Activated CD8-positive, alpha-beta memory T cell treated with anti-CD3 and anti-CD28 coated beads for 48 hours (primary cell): ENCODE data around the gene SERPINE1.

Experiments
- DNase-seq, 3 experiments: peaks; one replicate each; pipeline ENCODE4 v3.0.0-alpha.2; 2020; ENCODE audit warnings: low read depth in 2 of 3, low spot score in 2 of 3

Gene SERPINE1

DNA sequence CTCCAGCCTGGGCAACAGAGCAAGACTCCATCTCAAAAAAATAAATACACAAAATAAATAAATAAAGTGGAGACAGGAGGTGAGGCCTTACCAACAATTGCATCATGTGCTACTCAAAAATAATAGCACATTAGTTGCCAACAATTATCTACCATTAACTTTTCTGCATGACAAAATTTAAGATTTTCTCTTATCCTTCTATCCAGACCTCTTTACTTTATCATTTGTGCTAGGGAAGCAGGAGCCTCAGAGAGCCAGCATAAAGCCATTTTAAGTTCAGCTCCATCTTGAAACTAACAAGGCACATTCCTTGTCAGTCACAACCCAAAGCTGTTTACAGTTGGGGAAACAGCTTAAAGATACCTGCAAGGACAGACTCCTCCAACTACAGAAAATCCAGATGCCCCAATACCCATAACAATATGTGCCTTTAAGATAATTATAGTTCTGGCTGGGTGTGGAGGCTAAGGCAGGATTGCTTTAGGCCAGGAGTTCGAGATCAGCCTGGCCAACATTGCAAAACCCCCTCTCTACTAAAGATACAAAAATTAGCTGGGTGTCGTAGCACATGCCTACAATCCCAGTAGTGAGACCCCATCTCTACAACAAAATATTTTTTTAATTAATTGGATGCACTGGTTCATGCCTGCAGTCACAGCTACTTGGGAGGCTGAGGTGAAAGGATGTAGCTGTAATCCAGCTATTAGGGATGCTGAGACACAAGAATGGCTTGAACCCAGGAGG, 25.2 kb downstream of the SERPINE1 start:
- no peak for DNase-seq

DNA sequence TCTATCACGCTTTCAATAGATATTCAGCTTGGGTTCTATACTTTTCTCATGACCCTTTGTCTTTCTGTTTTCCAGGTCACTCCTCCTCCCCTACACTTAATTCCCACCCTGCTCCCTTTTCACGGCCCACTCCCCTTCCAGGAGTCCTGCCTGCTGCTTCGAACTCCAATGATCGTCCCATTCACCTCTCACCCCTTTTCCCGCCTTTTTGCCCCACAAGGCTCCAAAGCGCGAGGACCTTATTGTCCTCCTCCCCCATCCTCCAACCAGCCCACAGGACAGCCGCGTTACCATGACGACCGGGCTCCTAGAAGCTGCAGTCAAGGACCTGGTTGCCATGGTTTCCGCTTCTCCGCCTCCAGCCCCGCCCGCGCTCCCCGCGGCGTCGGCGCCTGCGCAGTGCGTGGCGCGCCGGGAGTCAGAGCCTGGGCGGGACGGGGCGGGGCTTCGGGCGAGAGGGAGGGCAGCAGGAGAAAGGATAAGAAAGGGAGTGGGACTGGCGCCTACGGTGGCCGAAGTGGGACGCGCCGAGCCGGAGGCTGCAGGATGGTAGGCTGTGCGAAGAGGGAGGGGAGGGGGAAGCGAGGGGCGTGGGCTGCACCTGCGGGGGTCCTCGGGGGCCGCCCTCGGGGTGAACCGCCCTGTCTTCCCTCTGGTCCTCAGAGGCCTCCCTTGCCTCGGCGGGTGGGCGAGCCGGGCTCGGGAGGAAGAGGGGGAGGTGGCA, 27.2 kb downstream of the SERPINE1 start, which contains the start of gene AP1S1:
TSS of gene AP1S1 (plus strand) at position 508 of the 724 bp plus-strand sequence. CDS start at position 547, 39 bp downstream.
- peak; percentile 85 to 88 (median 85) for DNase-seq

DNA sequence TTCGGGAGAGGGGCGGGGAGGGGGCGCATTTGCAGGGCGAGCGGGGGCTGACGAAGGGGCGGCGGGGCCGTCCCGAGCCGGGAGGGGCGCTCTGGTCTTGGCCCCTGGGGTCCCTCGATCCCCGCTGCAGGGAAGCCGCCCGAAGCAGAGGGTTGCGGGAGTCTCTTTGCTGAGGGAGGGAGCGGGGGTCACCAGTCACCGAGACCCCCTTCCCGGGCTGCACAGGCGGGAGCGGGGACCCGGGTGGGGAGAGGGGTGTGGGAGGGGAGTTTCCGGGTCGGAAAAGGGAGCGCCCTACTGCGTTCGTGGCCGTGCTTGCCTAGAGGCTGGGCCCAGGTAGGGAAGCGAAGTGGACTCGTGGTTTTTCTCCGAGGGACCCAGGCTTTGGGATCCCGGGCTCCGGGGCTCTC, 27.8 kb downstream of the SERPINE1 start:
- DNase-seq = no peak

DNA sequence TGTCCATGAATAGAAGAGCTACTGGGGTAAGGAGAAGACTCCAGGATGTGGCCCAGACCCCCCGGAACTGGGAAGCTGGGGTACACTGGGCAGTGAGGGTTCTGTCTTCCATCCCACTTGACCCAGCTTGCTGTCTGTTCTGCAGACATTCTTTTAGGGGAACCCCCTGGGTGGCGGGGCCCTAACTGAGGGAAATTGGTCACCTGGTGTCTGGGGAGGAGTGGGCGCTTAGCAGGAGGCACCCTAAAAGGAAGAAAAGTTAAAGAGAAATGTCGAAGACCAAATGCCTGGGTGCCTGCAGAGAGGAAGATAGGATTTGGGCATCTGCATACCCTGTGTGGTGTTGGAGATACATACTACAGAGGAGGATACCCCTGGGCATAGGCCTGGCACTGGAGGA, 28.4 kb downstream of the SERPINE1 start:
- DNase-seq = no peak

DNA sequence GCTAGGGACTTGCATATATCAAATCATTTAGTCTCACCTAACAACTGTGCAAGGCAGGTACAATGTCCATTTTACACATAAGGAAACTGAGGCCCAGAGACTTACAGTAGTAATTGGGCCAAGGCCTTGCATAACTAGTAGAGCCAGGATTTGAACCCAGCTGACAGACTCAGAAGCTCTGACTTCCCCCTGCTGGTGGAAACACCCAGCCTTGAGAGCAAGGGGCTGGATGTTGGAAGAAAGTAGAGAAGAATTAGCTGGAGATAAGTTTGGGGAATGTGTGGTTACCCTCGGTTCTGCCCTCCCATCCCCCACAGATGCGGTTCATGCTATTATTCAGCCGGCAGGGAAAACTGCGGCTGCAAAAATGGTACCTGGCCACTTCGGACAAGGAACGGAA, 29.4 kb downstream of the SERPINE1 start:
- DNase-seq = no peak

DNA sequence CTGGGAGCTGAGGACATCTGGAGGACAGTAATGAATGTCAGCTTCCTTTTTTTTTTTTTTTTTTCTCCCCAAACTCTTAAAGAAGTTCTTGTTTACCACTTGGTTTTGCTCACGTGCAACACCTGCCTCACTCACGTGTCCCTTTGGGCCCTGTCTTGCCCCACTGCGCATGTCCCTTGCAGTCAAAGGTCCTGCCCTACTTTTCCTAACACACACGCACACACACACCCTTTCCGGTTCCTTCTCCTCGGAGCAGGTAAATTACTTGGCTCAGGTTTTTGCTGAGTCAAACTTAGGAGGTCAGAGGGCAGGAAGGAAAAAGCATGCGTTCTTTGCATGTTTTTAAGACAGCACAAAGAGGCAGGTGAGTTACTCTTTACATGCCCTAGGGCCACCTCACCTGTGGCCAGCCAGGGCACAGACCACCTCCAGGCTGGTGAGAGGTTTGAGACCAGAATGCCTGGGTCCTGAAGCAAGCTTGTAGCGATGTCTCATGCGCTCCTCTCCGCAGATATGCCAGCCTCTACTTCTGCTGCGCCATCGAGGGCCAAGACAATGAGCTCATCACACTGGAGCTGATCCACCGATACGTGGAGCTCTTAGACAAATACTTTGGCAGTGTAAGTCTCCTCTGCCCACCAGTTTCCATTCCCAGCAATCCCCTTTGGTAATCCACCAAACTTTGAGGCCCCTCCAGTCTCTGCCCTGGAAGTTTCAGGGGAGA, 30.1 kb downstream of the SERPINE1 start:
- DNase-seq = no peak

DNA sequence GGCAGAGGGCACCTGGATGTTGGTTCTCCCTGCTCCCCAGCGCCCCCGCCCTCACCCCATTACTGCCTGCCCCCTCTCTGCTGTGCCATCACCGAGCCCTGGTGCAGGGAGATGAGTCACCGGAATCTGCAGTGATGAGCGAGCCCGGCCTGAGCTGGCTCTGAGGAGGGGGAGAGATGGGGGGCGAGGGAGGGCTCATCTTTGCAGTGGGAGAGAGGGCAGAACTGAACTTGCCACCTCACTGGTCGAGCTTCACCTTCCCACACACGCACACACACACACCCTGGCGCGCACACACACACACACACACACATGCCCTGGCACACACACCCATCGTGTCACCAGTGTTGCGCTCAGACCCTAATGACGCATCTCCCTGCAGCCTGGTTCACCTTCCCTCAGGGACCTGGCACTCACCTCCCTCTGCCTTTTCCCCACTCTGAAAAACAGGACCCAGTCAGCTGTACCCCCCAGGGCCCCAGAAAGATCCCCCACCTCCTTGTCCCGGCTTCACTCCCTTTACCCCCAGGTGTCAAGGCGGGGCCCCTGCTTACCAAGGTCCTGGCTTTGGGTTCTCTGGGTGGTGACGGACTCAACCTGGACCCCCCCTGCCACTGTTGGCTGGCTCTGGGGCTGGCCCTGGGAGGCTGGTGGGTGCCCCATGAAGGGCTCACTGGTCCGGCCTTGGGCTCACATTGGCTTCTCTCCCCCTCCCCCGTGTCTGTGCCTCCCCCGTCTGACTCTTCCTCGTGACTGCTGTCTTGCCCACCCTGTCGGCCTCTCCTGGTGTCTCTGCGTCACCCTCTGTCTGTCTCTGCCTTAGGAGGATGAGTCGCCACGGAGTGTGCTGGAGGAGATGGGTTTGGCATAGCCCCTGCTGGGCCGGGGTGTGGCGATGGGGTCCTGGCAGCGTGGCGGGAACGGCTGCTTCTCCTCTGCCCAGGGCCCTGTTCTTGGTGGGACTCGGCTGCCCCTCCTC, 33.1 kb downstream of the SERPINE1 start:
- DNase-seq = no peak

DNA sequence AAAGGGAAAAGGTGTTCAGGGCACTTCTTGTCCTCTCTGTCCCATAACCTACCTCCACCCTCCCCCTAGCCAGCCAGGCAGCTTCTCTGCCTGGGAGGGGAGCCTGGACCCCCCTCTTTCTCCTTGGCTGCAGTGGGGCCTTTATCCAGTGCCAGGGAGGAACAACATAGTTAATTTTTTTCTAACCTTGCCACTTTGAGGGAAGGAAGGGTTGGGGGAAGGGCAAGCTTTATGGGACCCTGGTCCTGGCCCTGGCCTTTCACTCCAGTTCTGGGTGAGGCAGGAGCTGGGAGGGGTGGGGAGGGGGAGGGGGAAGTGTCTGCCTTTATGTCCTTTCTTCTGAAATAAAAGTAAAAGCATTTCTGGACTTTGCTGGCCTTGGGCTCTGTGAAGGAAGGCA, 34.0 kb downstream of the SERPINE1 start:
- DNase-seq = no peak

DNA sequence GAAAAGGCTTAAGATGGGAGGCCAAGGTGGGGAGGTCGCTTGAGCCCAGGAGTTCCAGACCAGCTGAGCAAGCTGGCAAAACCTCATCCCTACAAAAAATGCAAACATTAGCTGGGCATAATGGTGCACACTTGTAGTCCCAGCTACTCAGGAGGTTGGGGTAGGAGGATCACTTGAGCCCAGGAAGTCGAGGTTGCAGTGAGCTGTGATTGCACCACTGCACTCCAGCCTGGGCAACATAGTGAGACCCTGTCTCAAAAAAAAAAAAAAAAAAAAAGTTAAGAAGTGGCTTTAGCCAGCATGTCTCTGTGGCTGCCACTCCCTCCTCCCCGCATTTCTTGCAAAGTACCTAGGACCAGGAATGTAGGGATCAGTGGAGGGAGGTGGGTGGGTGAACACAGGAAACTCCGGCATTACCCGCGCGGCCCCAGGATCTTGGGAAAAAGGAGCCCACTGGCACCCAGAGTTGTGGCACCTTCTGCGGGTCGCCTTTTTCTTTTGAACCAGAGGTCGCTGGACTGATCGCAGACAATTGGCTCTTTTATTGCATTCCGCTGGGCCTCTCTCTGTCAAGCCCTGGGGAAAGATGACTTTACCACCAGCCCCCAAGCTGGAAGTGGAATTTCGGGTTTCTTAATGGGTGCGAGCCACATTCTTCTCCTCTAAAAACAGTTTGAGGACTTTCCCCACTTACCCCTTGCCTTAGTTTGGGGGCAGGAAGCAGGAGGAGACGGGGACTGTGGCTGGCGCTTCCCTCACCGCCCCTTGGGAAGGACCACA, 35.0 kb downstream of the SERPINE1 start:
- no peak for DNase-seq

DNA sequence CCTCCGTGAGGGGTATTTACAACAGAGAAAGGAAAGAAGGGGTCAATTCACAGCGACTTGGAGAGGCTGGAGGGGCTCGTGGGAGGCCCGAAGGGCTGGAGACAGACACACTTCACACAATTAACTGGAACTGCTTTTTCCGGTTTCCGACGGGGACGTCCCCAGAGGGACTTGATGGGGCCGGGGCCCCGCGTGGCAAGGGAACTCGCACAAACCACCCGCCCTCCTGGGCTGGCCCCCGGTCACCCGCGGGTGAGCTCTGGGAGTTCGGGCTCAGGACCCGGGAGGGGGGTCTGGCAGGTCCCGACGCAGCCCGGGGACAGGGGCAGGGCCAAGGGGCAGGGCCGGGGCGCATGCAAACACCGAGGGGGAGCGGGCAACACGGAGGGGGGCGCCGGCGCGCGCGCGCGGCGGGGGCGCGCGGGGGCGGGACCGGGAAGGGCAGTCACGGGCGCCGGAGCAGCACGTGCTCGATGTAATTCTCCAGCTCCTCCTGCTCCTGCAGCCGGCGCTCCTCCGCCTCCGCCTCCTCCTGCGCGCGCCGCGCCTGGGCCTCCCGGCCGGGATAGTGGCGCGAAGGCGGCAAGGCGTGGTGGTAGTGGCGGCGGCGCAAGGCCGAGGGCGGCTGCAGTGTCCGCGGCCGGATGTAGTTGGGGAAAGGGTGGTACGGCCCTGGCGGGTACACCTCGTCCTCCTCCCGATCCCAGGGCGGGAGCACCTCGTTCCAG, 35.8 kb downstream of the SERPINE1 start:
- DNase-seq = no peak

DNA sequence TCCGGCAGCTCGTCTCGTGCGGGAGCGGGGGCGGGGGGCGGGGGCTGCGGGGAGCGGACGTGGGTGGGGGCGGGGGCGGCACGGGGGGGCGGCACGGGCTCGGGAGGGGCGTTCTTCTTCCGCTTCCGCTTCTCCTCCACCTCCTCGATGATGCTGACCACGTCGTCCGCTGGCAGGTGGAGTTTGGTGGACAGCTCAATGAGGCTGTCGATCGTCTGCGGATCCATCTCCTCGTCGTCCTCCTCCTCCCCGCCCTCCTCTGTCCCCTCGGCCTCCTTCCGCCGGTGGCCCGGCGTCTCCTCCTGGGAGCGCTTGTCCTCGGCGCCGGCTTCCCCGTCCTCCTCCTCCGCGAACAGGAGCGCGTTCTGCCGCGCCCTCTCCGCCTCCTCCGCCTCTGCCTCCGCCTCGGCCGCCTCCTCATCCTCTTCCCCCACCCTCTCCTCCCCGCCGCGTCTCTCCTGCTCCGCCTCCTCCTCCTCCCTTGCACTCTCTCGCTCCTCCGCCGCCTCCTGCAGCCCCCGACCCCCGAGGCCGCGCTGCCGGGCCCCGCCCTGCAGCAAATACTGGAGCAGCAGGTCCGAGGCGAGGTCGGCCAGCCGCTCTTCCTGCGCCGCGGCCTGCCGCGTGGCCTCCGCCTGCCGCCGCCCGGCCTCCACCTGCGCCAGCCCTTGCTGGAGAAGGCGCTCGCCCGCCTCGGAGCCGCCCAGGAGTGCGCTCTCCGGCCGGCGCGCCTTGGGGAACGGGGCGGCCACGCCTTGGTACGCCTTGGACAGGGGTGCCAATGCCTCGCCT, 36.6 kb downstream of the SERPINE1 start:
- DNase-seq = no peak

DNA sequence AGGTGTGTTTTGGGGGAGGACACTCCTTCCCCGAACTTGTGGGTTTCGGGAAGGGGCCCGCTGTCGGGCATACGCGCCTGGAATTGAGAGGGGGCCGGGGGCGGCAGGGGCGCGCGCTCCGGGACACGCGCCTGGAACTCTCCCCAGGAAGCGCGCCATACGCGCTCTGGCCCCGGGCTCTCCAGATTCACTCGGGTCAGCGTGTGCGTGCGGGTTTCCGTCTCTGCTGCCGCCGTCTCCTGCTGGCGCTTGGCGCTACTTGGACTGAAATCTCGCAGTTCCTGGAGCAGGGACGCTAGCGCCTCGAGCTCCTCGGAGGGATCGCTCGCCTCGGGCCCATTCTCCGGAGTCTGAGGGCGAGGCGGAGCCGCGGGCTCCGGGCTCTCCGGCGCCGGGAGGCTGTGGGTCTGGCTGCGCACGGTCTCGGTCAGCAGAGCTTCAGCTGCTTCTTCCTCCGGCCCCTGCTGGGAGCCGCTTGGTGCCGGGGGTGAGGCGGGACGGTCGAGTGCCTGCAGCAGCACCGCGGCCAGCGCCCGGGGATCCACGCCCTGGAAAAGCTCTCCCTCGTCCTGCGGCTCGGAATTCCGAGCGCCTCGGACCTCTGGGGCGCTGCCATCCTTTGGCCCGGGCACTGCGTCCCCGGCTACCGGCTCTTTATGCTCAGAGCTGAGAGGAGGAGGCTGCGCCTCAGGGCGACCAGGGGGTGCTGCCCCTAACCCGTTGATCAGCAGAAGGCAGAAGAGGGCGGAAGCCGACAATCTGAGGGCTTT, 37.4 kb downstream of the SERPINE1 start:
- DNase-seq = no peak

DNA sequence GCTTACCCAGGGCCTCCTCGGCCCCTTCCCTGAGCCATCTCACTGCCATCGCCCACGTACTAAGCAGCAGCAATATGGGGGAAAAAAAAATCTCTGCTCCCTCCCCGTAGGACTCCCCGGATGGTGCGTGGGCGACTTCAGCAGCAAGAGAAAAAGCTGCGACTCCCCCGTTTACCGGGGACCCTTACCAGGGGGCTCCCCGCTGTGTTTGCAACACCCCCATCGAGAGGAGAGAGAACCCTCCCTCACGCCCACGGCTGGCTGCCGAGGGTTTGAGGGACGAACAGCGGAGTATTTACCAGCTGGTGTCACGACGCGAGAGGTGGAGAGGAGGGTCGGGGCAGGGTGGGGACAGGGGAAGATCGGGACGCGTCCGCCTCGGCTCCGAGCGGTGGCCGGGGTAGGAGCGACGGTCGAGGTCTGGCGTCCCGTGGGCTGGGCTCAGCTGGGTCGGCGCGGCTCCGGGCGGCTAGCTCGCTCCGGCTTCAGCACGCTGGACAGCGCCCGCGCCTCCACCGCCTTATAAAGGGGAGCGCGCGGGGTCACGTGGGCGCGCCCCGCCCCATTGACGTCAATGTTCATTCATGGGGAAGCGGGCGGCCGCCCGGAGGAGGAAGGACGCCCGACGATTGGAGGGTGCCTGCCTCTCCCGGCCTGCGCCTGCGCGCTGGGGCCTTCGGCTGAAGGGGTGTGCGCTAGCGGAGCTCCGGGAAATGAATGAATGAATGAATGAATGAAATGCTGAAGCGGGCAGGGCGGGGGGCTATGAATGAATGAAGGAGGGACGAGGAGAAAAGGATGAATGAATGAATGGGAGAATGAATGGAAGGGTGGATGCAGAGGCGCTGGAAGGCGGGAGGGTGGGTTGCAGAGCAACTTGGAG, 38.4 kb downstream of the SERPINE1 start, which contains the start of gene VGF:
TSS of gene VGF (minus strand) at position 495 of the 883 bp plus-strand sequence. CDS start 726 bp downstream, outside the sequence.
- DNase-seq = peak; percentile 79 to 91 (median 82)

DNA sequence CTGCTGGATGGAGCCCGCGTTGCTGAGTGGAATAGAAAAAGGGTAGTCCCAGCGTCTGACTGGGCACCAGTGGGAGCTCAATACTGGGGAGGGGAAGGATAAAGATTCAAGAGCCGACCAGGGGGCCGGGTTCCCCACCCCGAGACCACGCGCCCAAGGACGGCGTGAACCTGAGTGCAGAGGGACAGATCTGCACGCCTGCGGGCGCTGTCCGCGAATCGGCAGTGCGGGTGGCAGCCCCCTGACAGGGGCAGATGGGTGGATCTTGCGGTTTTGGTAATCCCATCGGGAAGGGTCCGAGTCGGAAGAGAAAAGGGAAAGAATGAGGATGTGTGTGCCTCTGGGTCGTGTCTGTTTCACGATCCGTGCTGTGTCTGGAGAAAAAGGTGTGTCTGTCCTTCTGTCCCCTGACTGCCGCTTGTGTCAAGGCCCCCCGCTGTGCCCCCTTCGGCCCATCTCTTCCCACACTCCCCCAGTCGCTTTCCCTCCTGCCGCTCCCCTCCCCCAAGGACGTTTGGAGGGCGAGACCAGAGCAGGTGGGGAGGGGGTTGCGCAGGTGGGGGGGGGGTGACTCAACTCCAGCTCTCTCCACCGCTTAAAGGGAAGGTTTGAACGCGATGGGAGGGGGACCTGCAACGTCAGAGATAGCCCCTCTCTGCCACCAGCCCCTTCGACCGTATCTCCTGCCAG, 39.2 kb downstream of the SERPINE1 start:
- no peak for DNase-seq

DNA sequence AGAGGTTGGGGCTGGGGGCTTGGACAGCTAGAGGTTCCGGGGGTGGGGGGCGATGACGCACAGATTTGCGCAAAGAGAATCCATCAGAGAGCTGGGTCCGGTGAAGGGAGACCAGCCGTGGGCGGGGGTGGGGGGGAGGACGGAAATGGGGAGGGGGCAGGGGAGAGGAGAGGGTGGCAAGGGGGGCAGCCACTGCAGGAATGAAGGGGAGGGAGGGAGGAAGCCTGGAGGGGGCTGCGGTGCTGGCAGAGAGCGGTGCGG, 39.7 kb downstream of the SERPINE1 start:
- DNase-seq = no peak

DNA sequence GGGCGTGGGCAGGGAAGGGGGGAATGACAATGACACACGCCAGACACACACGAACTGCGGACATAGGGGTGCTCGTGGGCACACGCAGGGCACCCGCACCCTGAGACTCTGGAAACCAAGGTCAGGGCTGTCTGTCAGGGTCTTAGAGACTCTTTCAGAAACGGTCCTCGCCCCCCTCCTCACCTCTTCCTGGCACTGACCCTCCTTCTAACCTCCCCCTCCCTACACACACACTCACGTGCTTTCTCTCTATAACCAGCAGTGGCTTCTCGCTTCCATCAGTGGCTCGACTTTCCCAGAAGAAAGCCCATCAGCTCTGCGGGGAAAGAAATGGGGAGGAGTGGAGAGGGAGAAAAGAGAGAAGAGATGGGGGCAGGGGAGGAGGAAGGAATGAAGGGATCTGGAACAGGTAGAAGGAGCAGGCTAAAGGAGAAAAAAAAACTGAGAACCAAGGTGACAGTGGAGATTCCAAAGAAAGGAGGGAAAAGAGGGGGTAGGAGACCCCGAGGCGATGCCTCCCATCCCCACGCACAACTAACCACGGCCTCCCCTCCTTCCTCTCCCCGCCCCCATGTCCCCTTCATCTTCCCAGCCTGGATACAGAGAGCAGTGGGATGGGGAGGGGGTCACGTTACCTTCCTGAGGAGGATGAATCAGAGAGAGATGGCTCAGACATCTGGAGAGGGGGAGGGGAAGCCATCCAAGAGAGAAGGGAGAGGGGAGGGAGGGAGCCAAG, 40.2 kb downstream of the SERPINE1 start:
- DNase-seq = no peak
